Upper lobe of left lung (tissue), 6 donors: ENCODE measurements around the gene TNNT3. TPM values are rescaled to one million over a fixed set of nuclear protein-coding genes. Genes with fewer than 3 reads are reported as not detected.

Experiments
- ATAC-seq, 2 donors: fragments of 200-7000 bp; cut with Tn5 transposase; one replicate each; pipeline ENCODE4 v1.9.1; 2022; ENCODE audit warnings: mild to moderate bottlenecking in 2 of 2, moderate library complexity in 2 of 2; ENCODE audit not compliant: low FRiP score in 2 of 2
- DNase-seq, 2 donors: peaks; one replicate each; pipeline ENCODE4 v3.0.0-alpha.2; 2019 to 2020
- H3K27ac ChIP-seq, 4 donors: fragments of 200-600 bp; sonication (generic); one replicate each; pipeline ENCODE4 v1.5.1; 2016 to 2019
- H3K27me3 ChIP-seq, 4 donors: fragments of 200-600 bp; sonication (generic); one replicate each; pipeline ENCODE4 v1.5.1; 2017 to 2019
- H3K36me3 ChIP-seq, 4 donors: fragments of 200-600 bp; sonication (generic); one replicate each; pipeline ENCODE4 v1.5.1; 2016 to 2019
- H3K4me1 ChIP-seq, 4 donors: fragments of 200-600 bp; sonication (generic); one replicate each; pipeline ENCODE4 v1.5.1; 2018 to 2019
- H3K4me3 ChIP-seq, 4 donors: fragments of 200-600 bp; sonication (generic); one replicate each; pipeline ENCODE4 v1.5.1; 2017 to 2019; ENCODE audit warnings: mild to moderate bottlenecking in 2 of 4, moderate library complexity in 1 of 4
- H3K9me3 ChIP-seq, 4 donors: fragments of 200-600 bp; sonication (generic); one replicate each; pipeline ENCODE4 v1.5.1; 2018 to 2019
- CTCF ChIP-seq, 6 experiments: fragments of 450-650 bp in 4 of 6; fragments of 200-600 bp in 2 of 6; sonication (generic) in 2 of 6; IDR thresholded peaks; one replicate each; pipeline ENCODE4 v1.5.1; 2016 to 2019; ENCODE audit warnings: antibody characterized with exemption in 6 of 6
- EP300 ChIP-seq, 4 donors: sonication (generic); formaldehyde crosslinking; IDR thresholded peaks; one replicate each; pipeline ENCODE4 v1.5.1; 2017; ENCODE audit warnings: antibody characterized with exemption in 4 of 4, control low read depth in 2 of 4
- POLR2A ChIP-seq, 4 donors: fragments of 450-650 bp; IDR thresholded peaks; one replicate each; pipeline ENCODE4 v1.5.1; 2016 to 2017; ENCODE audit warnings: antibody characterized with exemption in 4 of 4, mild to moderate bottlenecking in 2 of 4
- POLR2AphosphoS5 ChIP-seq, 2 donors: sonication (generic); formaldehyde crosslinking; IDR thresholded peaks; one replicate each; pipeline ENCODE4 v1.5.1; 2017; ENCODE audit warnings: antibody characterized with exemption in 2 of 2
- WGBS, 2 donors: methylation state at CpG; one replicate each; pipeline ENCODE4 v1.1.5; 2017 to 2018; 5-methylcytosine and 5-hydroxymethylcytosine counted together
- total RNA-seq, 6 donors: library from RNA; depleted of rRNA in 4 of 6; stranded (reverse); fragments of >200 nt in 4 of 6; gene quantifications; one replicate each; pipeline versions ENCODE4 v1.1.0 to v1.2.1, GENCODE V29; 2016 to 2021
- donor health status: DM: no; HTN: no; CAD: no; lungs with moderate emphysema.
- donor health status: DM: no; HTN: yes; CAD: no; lungs with severe emphysema.

Gene TNNT3
- total RNA-seq, 6 donors from 2014 or later, result 1.1 to 13.1 (median 2.4) TPM; not detected in 1

- no peaks in the 10 kb centered on the region for H3K27me3 ChIP-seq
- peak in 1 of 2 donors; percentile 40 for ATAC-seq
- 77% methylated on average over 19 to 33 of the region's 34 CpGs for WGBS, 2 donors
Measured at GRCh38 chr11:1917523-1918435, 1.7 kb upstream of the TNNT3 start.

GRCh38 chr11:1918436-1919315, 827 bp upstream of the TNNT3 start:
- ATAC-seq (no peak), DNase-seq (peak in 1 of 2 donors; percentile 66)
- Histone ChIP-seq H3K27me3 (no peaks in the 10 kb centered on the region), H3K4me3 (no peak overlapping the region), H3K27ac (no peak overlapping the region), H3K4me1 (no peaks in the 10 kb centered on the region), H3K9me3 (no peaks in the 10 kb centered on the region), H3K36me3 (no peaks in the 10 kb centered on the region)
- 89 to 91% methylated on average over 14 to 23 of the region's 29 CpGs for WGBS, 2 donors
- no peak for TF ChIP-seq EP300 (IDR thresholded peaks at IDR 0.05)
- no peak for TF ChIP-seq POLR2AphosphoS5 (IDR thresholded peaks at IDR 0.05)
- TF ChIP-seq CTCF (IDR thresholded peaks at IDR 0.05), result no peak
- no peak for TF ChIP-seq POLR2A (IDR thresholded peaks at IDR 0.05)

More at GRCh38 chr11:1917523-1918435, 1.7 kb upstream of the TNNT3 start:
- no peak overlapping the region for H3K4me3 ChIP-seq
- DNase-seq, result peak in 1 of 2 donors; percentile 73
- no peaks in the 10 kb centered on the region for H3K4me1 ChIP-seq
- TF ChIP-seq POLR2AphosphoS5 (IDR thresholded peaks at IDR 0.05), result no peak
- peak; percentile 21 to 53 (median 40) for TF ChIP-seq CTCF (IDR thresholded peaks at IDR 0.05)
- no peaks in the 10 kb centered on the region for H3K9me3 ChIP-seq
- no peak overlapping the region for H3K27ac ChIP-seq
- no peaks in the 10 kb centered on the region for H3K36me3 ChIP-seq

GRCh38 chr11:1920128-1920908, 815 bp downstream of the TNNT3 start:
- Histone ChIP-seq H3K4me3 (no peak overlapping the region), H3K27ac (no peak overlapping the region), H3K27me3 (no peaks in the 10 kb centered on the region), H3K36me3 (no peaks in the 10 kb centered on the region), H3K4me1 (no peaks in the 10 kb centered on the region), H3K9me3 (no peaks in the 10 kb centered on the region)
- TF ChIP-seq CTCF (IDR thresholded peaks at IDR 0.05) (no peak), POLR2AphosphoS5 (IDR thresholded peaks at IDR 0.05) (no peak), POLR2A (IDR thresholded peaks at IDR 0.05) (no peak), EP300 (IDR thresholded peaks at IDR 0.05) (no peak)
- 89 to 90% methylated on average over 14 to 24 of the region's 25 CpGs for WGBS, 2 donors
- DNase-seq, result peak in 1 of 2 donors; percentile 63
- no peak for ATAC-seq

GRCh38 chr11:1920909-1921573, 1.5 kb downstream of the TNNT3 start:
- H3K4me1 ChIP-seq, result no peaks in the 10 kb centered on the region
- H3K27ac ChIP-seq, result no peak overlapping the region
- no peak overlapping the region for H3K4me3 ChIP-seq
- H3K36me3 ChIP-seq, result no peaks in the 10 kb centered on the region
- ATAC-seq (peak in 1 of 2 donors; percentile 1), DNase-seq (peak in 1 of 2 donors; percentile 60)
- H3K9me3 ChIP-seq, result no peaks in the 10 kb centered on the region
- H3K27me3 ChIP-seq, result no peaks in the 10 kb centered on the region
- no peak for TF ChIP-seq CTCF (IDR thresholded peaks at IDR 0.05)
- TF ChIP-seq EP300 (IDR thresholded peaks at IDR 0.05), result no peak
- no peak for TF ChIP-seq POLR2A (IDR thresholded peaks at IDR 0.05)
- TF ChIP-seq POLR2AphosphoS5 (IDR thresholded peaks at IDR 0.05), result no peak
- 75 to 83% methylated on average over 10 to 21 of the region's 21 CpGs for WGBS, 2 donors
